ENCODE data around the gene MIA.
A peak's percentile ranks its signal among the peaks of the same experiment; 100 is the strongest.
"Not testable (repeated sequence)": the region's sequence is repeated elsewhere in the genome, so short reads cannot be mapped to it uniquely, and the experiment has no call there.

The MIA gene

DNA sequence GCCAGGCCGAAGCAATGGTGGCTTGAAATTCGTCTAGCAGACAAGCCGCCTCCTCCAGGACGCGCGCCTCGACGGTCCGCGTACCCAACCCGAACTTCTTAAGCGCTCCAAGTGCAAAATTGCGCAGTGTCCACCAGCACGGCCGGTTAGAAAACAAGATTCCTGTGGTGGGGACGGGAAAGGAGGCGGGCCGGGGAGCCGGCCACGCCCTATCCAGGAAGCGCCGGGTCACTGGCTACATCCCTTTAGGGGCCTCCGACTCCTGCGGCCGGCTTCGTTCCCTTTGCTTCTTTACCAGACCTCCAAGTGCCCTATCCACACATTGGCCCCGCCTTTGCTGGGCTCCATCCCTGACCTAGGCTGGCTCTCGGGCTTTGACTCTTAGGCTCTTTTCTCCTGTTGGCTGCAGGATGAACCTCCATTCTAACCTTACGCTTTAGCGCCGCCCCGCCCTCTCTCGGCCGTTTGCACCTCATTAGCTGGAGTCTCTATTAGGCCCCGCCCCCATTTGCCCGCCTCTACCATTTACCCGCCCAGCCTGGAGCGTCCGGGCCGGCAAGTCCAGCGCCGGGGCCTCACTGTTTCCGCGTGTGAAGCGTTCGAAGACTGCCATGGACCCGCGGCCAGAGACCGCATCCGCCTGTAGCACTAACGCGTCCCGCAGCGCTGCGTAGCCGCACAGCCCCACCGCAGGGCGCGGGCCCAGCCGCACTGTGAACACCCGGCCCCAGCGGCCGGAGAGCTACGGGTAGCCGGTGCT, 35.5 kb downstream of the MIA start:
- TF ChIP-seq L3MBTL2 (conservative IDR thresholded peaks at IDR 0.05), result peak; percentile 39
- CTCF ChIA-PET, POLR2A ChIA-PET: not testable (repeated sequence)
- peak; percentile 20 for DNase-seq (ENCODE audit: extremely low spot score)

DNA sequence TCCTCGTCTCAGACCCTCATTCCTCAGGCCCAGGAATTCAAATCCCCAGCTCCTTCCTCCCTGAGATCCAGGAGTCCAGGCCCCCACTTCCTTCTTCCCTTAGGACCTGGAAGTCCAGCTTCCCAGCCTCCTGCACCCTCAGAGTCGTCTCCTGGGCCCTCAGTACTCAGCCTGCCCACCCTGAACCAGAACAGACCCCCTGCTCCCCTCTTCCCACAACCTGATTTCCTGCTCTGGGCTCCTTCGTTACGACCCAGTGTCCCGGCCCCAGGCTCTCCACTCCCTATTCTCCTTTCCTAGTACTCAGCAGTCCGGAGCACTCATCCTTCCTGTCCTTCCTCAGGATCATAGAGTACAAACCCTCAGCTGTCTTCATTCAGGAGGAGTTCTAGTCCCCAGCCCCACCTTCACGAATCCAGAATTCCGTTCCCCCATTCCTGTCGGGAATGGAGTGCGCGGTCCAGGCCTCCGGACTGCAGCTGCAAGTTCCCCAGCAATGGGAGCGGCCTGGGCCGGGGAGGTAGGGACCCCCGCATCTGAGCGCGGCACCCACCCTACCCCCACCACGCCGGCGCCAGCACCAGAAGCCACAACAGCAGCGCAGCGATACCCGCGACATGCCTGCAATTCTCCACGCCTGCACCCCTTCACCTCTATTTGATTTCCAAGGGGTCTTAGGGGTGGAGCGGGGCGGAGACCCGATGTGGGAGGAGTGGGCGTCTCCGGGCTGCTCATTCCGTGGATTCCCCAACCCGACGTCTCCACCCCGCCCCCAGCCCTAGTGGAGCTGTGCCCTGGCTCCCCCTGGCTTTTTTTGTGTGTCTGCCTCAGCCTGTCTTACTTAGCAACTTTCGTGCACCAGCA, 36.4 kb downstream of the MIA start:
- no peak for DNase-seq (ENCODE audit: extremely low spot score)
- TF ChIP-seq ZNF384 (IDR thresholded peaks at IDR 0.05) (no peak), SUZ12 (IDR thresholded peaks at IDR 0.05) (no peak), ELF4 (IDR thresholded peaks at IDR 0.05) (no peak), HDGF (IDR thresholded peaks at IDR 0.05; ENCODE audit: borderline replicate concordance) (no peak), SP1 (IDR thresholded peaks at IDR 0.05) (no peak), FOXK2 (IDR thresholded peaks at IDR 0.05) (no peak), ARNT (IDR thresholded peaks at IDR 0.05) (no peak), LEF1 (IDR thresholded peaks at IDR 0.05; ENCODE audit: borderline replicate concordance) (no peak), L3MBTL2 (conservative IDR thresholded peaks at IDR 0.05) (no peak), FOXM1 (IDR thresholded peaks at IDR 0.05; ENCODE audit: borderline replicate concordance) (no peak), BHLHE40 (IDR thresholded peaks at IDR 0.05; ENCODE audit: borderline replicate concordance) (no peak), CTBP1 (IDR thresholded peaks at IDR 0.05; ENCODE audit: borderline replicate concordance) (no peak), FOXA1 (IDR thresholded peaks at IDR 0.05) (no peak), NFRKB (IDR thresholded peaks at IDR 0.05) (no peak), TARDBP (IDR thresholded peaks at IDR 0.05) (no peak)
- TF ChIP-seq, protein P1, sequence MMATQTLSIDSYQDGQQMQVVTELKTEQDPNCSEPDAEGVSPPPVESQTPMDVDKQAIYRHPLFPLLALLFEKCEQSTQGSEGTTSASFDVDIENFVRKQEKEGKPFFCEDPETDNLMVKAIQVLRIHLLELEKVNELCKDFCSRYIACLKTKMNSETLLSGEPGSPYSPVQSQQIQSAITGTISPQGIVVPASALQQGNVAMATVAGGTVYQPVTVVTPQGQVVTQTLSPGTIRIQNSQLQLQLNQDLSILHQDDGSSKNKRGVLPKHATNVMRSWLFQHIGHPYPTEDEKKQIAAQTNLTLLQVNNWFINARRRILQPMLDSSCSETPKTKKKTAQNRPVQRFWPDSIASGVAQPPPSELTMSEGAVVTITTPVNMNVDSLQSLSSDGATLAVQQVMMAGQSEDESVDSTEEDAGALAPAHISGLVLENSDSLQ (IDR thresholded peaks at IDR 0.05), result no peak
- POLR2A ChIA-PET, result interaction anchor here (1.1 kb wide), 1 partner anchor 61 kb away, joined by 4 read pairs; the partner anchor contains the start of gene ACTMAP
- CTCF ChIA-PET, result no interaction called here

DNA sequence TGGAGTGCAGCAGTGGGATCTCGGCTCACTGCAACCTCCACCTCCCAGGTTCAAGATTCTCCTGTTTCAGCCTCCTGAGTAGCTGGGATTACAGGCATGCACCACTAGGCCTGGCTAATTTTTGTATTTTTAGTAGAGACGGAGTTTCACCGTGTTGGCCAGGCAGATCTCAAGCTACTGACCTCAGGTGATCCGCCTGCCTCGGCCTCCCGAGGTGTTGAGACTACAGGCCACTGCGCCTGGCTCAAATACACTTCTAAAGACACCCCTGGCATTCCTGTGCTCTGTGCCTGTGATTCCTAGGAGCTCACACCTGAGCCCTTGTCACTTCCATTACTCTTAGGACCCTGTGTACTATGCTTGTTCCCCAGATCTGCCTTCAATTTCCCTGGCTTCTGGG, 37.2 kb downstream of the MIA start:
- DNase-seq (ENCODE audit: extremely low spot score); CTCF ChIA-PET: not testable (repeated sequence)
- POLR2A ChIA-PET, result interaction anchor here (1.1 kb wide), 1 partner anchor 62 kb away, joined by 4 read pairs; the partner anchor contains the start of gene ACTMAP

DNA sequence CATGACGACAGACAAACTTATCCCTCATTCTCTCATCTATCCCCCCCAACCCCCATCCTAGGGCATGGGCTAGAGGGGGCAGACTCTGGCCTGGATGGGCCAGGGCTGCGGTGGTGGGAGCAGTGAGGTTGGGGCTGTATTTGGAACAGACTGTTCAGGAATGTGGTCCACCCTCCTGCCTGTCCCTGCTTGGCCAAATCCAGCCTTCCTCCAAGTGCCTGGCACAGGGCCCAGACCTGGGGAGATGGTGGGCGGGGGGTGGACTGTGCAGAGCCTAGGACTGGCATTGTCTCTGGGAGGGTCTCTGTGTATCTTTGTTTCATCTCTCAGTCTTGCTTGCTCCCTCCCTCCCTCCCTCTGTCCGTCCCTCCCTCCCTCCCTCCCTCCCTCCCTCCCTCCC, 37.9 kb downstream of the MIA start:
- ChIA-PET POLR2A (no interaction called here), CTCF (no interaction called here)
- TF ChIP-seq, protein P1 (IDR thresholded peaks at IDR 0.05), result no peak
- DNase-seq (ENCODE audit: extremely low spot score), result no peak

DNA sequence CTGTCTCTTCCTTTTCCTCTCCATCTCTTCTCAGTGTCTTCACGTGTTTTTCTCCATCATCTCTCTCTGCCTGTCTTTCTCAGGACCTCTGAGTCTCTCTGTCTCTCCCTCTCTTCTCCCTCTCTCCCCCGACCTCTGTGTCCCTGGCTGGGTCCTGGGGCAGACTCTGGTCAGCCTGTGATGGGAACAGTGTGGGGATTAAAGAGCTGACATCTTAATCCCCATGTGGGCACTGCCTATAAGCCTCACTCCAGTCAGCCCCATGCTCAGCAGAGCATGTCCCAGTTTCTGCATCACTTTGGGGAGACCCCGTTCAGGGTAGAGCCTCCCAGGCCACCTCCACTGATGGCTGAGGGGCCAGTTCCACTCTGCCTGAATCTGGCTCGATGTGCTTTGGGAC, 39.9 kb downstream of the MIA start:
- DNase-seq (ENCODE audit: extremely low spot score), result no peak
- POLR2A ChIA-PET, result no interaction called here
- CTCF ChIA-PET, result no interaction called here
- TF ChIP-seq NFRKB (IDR thresholded peaks at IDR 0.05), result no peak
- TF ChIP-seq LEF1 (IDR thresholded peaks at IDR 0.05; ENCODE audit: borderline replicate concordance), result no peak
- TF ChIP-seq ELF4 (IDR thresholded peaks at IDR 0.05), result no peak

DNA sequence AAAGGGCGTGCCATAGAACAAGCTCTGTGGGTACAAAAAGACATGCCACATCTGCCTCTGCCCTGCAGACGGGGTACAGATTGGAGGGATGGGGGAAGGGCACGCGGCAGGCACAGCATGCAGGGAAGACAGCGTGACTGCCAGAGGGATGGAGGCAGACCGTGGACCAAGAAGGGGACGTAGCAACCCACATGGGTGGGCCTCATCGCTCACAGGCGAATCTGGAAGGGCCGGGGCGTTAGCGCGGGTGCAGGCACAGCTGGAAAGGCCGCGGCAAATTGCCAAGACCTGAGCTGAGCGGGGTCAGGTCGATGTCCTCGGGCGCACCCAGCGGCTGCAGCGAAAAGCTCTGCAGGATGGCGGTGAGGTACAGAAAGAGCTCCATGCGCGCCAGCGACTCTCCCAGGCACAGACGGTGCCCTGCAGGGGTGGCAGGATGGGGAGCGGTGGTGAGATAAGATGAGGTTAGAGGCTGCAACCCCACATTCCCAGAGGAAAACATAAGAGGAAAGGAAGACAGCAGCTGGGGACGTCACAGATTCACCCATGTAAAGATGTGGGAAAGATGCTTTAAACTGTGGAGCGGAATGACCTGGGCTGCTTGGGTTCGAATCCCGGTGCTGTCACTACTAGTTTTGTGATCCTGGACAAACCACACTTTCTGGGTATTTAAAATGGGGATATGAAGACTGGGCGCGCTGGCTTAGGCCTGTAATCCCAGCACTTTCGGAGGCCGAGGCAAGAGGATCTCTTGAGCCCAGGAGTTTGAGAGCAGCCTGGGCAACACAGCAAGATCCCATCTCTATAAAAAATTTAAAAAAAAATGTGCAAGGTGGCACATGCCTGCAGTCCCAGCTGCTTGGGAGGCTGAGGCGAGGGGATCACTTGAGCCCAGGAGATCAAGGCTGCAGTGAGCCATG, 43.4 kb downstream of the MIA start:
- ChIA-PET POLR2A (interaction anchor here (1.2 kb wide), 1 partner anchor 12 kb away, joined by 3 read pairs; no protein-coding TSS in a partner anchor), CTCF (interaction anchor here (1.0 to 2.0 kb wide), 3 partner anchors 10 to 19 kb away, joined by 3 to 7 read pairs (median 3); no protein-coding TSS in a partner anchor)
- DNase-seq (ENCODE audit: extremely low spot score), result not testable (repeated sequence)

DNA sequence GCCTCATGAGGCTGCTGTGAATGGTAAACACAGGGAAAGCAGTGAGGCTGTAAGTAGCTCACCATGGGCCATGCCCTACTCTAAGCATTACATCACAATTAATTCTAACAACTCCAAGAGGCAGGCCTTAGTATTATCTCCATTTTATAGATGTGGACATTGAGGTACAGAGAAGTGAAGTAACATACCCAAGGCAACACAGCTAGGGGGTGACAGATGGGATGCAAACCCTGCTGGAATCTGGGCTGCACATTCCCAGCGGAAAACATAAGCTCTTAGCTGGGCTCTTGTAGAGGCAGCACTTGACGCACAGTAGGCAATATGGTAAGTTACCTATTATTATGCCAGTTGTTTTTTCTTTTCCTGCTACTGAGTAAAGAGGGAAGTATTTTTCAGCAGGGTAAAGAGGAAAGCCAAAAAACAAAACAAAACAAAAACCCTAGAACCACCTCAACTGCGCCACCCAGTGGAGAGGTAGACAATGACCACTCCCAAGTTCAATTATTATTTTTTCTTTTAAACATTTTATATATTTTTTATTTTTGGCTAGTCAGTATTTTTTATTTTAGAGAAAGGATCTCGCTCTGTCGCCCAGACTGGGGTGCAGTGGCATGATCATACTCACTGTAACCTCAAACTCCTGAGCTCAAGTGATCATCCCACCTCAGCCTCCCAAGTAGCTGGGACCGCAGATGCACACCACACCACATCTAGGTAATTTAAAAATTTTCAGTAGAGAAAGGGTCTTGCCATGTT, 44.3 kb downstream of the MIA start:
- ChIA-PET CTCF (interaction anchor here (0.7 to 2.0 kb wide), 4 partner anchors 9 to 67 kb away, joined by 3 to 7 read pairs (median 4); no protein-coding TSS in a partner anchor), POLR2A (interaction anchor here (1.2 kb wide), 1 partner anchor 13 kb away, joined by 3 read pairs; no protein-coding TSS in a partner anchor)
- DNase-seq (ENCODE audit: extremely low spot score), result not testable (repeated sequence)
